Activated T-cell treated with anti-CD3 and anti-CD28 coated beads, Interleukin-2, amount 50 U/mL, for 4 hours (primary cell): ENCODE measurements around the gene RHOG. TPM values are rescaled to one million over a fixed set of nuclear protein-coding genes. Genes with fewer than 3 reads are reported as not detected.
A peak's percentile ranks its signal among the peaks of the same experiment; 100 is the strongest.

Experiments
- ATAC-seq, 2 donors: fragments of 200-7000 bp; cut with Tn5 transposase; one replicate each; pipeline ENCODE4 v1.10.0; 2021
- DNase-seq: peaks from one replicate; pipeline ENCODE4 v3.0.0-alpha.2; 2020
- H3K27me3 Mint-ChIP-seq: one replicate; pipeline ENCODE4 v1.8.0; 2021; ENCODE audit warnings: low read depth, mixed read lengths
- H3K36me3 Mint-ChIP-seq: one replicate; pipeline ENCODE4 v1.8.0; 2022; ENCODE audit warnings: mixed read lengths; ENCODE audit not compliant: insufficient read depth
- H3K4me1 Mint-ChIP-seq: one replicate; pipeline ENCODE4 v1.8.0; 2021; ENCODE audit warnings: low read depth, mixed read lengths
- H3K4me3 Mint-ChIP-seq: one replicate; pipeline ENCODE4 v1.8.0; 2021; ENCODE audit warnings: mild to moderate bottlenecking, moderate library complexity, mixed read lengths
- H3K9me3 Mint-ChIP-seq: one replicate; pipeline ENCODE4 v1.8.0; 2021; ENCODE audit warnings: mixed read lengths
- total RNA-seq, 3 donors: library from RNA; stranded (reverse); gene quantifications; one replicate each; pipeline ENCODE4 v1.2.1, GENCODE V29; 2021

Gene RHOG
- total RNA-seq = 100 to 1,000 TPM; 174 to 187 (median 184) TPM

DNA sequence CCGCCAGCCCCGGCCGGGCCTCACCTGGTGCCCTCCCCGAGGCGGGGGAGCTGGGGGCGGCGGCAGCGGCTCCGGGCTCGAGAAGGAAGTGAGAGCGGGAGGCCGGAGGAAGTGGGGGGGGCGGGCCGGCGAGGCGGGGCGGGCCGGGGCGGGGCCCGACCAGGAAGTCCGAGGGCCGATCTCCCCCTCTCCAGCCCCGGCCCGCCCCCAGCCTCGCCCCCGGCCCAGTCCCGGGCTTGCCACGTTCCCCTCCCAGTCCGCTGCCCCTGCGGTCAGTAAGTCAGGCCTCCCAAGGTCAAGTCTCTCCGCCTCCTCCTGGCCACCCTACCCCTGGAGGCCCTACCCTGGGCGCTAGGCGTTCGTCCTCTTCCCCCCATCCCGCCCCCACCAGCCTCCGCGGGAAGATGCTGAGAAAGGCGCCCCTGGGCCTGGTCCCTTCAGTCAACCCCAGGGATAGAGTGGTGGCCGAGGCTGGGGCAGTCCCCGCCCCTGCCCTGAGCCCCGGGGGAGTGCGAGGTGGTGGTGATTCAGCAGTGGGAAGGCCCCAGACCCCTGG, at the start of gene RHOG:
Gene RHOG (minus strand): TSS at position 90 of the 556 bp plus-strand sequence. CDS start 12,821 bp downstream, outside the sequence.
- peaks cover 59% of the 10 kb centered on the region for H3K4me1 Mint-ChIP-seq
- peak within 1 kb of the TSS; percentile 94 for H3K4me3 Mint-ChIP-seq
- H3K9me3 Mint-ChIP-seq = no peaks in the 10 kb centered on the region
- H3K27me3 Mint-ChIP-seq = no peaks in the 10 kb centered on the region
- peak; percentile 81 to 82 for ATAC-seq
- peaks cover 21% of the 10 kb centered on the region for H3K36me3 Mint-ChIP-seq
- no peak for DNase-seq

GRCh38 chr11:3890014-3890413, 49.3 kb upstream of the RHOG start:
- H3K27me3 Mint-ChIP-seq = no peaks in the 10 kb centered on the region
- no peak overlapping the region for H3K4me3 Mint-ChIP-seq
- ATAC-seq (no peak), DNase-seq (no peak)
- H3K4me1 Mint-ChIP-seq = peaks cover 62% of the 10 kb centered on the region
- H3K36me3 Mint-ChIP-seq = peaks cover 11% of the 10 kb centered on the region
- no peaks in the 10 kb centered on the region for H3K9me3 Mint-ChIP-seq

DNA sequence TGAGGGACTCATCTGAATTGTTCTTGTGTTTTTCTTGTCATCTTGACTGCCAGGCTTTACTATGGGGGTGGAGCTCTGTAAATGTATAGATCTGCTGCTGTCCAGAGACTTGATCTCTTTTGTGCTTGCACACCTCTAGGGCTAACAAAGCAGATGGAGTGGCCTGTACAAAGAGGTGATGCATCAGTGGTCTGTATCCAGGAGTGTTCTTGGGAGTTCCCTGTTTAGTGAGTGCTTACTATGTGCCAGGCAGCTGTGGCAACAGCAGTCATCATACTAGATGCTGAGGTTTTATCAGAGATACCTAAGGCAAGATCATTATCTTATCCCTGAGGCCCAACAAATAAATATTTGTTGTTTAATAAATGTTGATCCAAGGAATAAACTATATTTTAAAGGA, 48.1 kb upstream of the RHOG start:
- Mint-ChIP-seq H3K4me1 (peaks cover 62% of the 10 kb centered on the region), H3K36me3 (peaks cover 11% of the 10 kb centered on the region), H3K27me3 (no peaks in the 10 kb centered on the region), H3K9me3 (no peaks in the 10 kb centered on the region), H3K4me3 (no peak overlapping the region)
- ATAC-seq = no peak
- no peak for DNase-seq

DNA sequence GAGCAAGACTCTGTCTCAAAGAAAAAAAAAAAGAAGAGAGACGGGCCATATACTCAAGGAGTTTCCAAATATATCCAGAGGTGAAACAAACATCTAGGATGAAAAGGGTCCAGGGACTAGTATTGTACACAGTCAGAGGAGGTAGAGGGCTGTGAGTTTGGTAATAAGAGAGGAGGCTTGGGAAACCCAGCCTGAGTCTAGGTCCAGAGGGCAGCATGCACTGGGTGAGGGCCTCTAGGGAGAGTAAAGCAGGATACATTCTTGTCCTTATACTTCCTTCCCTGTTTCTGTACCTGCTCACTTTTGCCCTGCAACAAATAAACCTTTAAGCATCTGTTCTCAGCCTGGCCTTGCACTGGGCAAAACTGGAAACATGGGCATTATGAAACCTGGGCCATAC, 46.2 kb upstream of the RHOG start:
- Mint-ChIP-seq H3K4me3 (no peak overlapping the region), H3K9me3 (no peaks in the 10 kb centered on the region), H3K36me3 (peaks cover 3% of the 10 kb centered on the region), H3K27me3 (no peaks in the 10 kb centered on the region), H3K4me1 (peaks cover 63% of the 10 kb centered on the region)
- no peak for DNase-seq
- no peak for ATAC-seq

- Mint-ChIP-seq H3K27me3 (no peaks in the 10 kb centered on the region), H3K9me3 (no peaks in the 10 kb centered on the region), H3K4me3 (no peak overlapping the region), H3K36me3 (no peaks in the 10 kb centered on the region), H3K4me1 (peaks cover 65% of the 10 kb centered on the region)
- ATAC-seq (no peak), DNase-seq (no peak)
These were observed 45.1 kb upstream of the RHOG start for GRCh38 chr11:3885855-3886254.

DNA sequence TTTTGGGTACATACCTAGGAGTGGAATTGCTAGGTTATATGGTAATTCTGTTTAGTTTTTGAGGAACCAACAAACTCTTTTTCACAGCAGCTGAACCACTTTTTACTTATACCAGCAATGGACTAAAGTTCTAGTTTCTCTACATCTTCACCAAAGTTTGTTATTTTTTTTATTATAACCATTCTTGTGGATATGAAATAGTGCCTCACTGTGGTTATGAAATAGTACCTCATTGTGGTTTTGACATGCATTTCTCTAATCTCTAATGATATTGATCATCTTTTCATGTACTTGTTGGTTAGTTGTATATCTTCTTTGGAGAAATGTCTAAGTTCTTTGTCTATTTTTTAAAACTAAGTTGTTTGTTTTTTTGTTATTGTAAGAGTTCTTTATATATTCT, 41.9 kb upstream of the RHOG start:
- ATAC-seq = peak in 1 of 2 donors; percentile 36

DNA sequence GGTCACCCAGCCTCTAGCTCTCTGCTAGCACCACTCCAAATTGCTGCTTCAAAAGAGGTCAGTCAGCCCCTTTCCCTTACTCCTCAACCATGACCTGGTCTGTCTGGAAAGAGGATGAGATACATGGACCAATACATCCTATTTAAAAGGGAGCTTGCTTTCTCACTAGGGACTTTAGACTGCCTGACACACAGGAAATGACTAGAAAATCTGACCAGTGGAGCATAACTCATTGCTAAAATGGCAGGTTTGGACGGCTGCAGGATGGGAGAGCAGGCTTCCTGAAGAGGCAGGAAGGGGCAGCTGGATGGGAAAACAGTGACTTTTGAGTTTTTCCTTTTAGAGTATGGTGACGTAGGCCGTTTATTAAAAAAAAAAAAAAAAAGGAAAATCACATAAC, 40.0 kb upstream of the RHOG start:
- H3K4me3 Mint-ChIP-seq = peak overlapping the region; percentile 37
- DNase-seq (no peak), ATAC-seq (no peak)
- no peaks in the 10 kb centered on the region for H3K9me3 Mint-ChIP-seq
- peaks cover 75% of the 10 kb centered on the region for H3K4me1 Mint-ChIP-seq
- peaks cover 5% of the 10 kb centered on the region for H3K36me3 Mint-ChIP-seq
- H3K27me3 Mint-ChIP-seq = no peaks in the 10 kb centered on the region

More for the DNA sequence above, 41.9 kb upstream of the RHOG start:
- H3K4me1 Mint-ChIP-seq = peaks cover 73% of the 10 kb centered on the region
- H3K27me3 Mint-ChIP-seq = no peaks in the 10 kb centered on the region
- H3K36me3 Mint-ChIP-seq = peaks cover 5% of the 10 kb centered on the region
- no peak overlapping the region for H3K4me3 Mint-ChIP-seq
- DNase-seq = no peak
- no peaks in the 10 kb centered on the region for H3K9me3 Mint-ChIP-seq

- Mint-ChIP-seq H3K4me3 (no peak overlapping the region), H3K9me3 (no peaks in the 10 kb centered on the region), H3K36me3 (peaks cover 5% of the 10 kb centered on the region), H3K27me3 (no peaks in the 10 kb centered on the region), H3K4me1 (peaks cover 79% of the 10 kb centered on the region)
- DNase-seq = no peak
- no peak for ATAC-seq
These were observed 39.3 kb upstream of the RHOG start for GRCh38 chr11:3879967-3880542.

GRCh38 chr11:3879216-3879966, 38.6 kb upstream of the RHOG start:
- no peaks in the 10 kb centered on the region for H3K27me3 Mint-ChIP-seq
- DNase-seq (no peak), ATAC-seq (peak; percentile 70 to 75)
- H3K9me3 Mint-ChIP-seq = no peaks in the 10 kb centered on the region
- peaks cover 5% of the 10 kb centered on the region for H3K36me3 Mint-ChIP-seq
- no peak overlapping the region for H3K4me3 Mint-ChIP-seq
- peaks cover 84% of the 10 kb centered on the region for H3K4me1 Mint-ChIP-seq

DNA sequence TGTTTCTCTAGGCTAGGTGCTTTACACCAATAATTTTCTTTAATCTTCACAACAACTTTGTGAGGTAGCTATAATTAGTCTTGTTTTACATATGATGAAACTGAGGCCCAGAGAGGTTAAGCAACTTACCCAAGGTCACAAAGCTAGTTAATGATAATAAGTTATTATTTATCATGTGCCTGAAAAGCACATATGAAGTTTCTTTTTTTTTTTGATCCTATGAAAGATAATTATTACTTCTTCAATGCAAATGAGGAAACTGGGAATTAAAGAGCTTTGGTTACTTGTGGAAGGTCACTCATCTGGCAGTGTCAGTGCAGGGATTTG, 37.5 kb upstream of the RHOG start:
- Mint-ChIP-seq H3K27me3 (no peaks in the 10 kb centered on the region), H3K9me3 (no peaks in the 10 kb centered on the region), H3K4me3 (no peak overlapping the region), H3K4me1 (peaks cover 84% of the 10 kb centered on the region), H3K36me3 (peaks cover 5% of the 10 kb centered on the region)
- ATAC-seq = no peak
- DNase-seq = no peak

DNA sequence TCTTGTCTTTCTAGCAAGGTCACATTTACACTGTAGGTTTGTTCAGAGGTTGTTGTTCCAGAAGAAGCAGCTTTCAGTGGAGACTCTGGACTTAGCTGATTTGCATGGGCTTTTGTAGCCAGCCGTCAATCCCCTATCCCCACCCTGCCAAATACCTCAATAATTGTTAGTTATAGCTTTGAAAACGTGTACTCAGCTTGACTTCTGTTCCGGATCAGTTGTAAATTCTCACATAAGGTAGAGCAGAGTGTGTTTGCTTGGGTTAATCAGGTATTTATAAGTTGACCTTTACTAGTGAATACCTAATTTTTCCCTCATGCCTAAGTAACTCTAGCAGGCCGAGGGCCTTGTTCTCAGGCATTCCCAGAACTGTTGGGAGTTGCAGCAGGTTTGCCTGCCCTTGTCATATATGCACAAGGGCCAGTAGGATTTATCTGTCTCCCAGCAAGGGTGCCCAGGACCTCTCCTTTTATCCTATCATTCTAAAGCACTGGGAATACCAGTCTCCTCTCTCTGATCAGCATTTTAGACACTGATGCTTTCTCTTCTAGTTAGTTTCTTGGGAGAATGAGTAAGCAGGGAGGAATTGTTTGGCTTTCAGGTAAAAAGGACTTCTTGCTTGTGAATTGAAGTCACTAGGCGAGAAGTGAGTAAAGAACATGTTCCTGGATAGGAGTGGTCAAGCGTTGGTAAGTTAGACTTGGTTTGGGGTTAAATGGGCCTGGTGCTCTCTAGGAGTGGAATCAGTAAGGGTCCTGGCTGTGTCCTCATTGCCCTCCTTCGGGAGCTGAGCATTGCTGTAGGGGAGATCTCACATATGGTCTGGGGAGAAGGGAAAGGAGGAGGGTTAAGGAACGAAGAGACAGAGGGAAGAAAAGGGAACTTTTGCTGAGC, 36.9 kb upstream of the RHOG start:
- no peak overlapping the region for H3K4me3 Mint-ChIP-seq
- no peaks in the 10 kb centered on the region for H3K27me3 Mint-ChIP-seq
- H3K36me3 Mint-ChIP-seq = peaks cover 7% of the 10 kb centered on the region
- ATAC-seq (no peak), DNase-seq (no peak)
- no peaks in the 10 kb centered on the region for H3K9me3 Mint-ChIP-seq
- peaks cover 81% of the 10 kb centered on the region for H3K4me1 Mint-ChIP-seq

DNA sequence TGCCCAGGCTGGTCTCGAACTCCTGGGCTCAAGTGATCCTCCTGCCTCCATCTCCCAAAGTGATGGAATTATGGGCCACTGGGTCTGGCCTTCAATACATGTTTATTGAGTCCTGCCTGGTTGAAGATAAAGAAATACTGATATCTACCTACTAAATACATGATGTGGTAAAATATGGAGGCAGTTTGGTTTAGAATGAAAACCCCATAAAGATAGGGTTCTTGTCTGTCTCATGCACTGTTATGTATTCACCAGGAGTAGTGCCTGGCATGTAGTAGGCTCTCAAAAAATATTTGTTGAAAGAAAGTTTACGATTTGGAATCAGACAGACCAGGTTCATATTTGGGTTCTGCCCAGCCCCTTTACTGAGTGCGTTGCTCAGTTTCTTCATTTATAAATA, 35.9 kb upstream of the RHOG start:
- ATAC-seq (no peak), DNase-seq (no peak)
- no peak overlapping the region for H3K4me3 Mint-ChIP-seq
- peaks cover 8% of the 10 kb centered on the region for H3K36me3 Mint-ChIP-seq
- H3K27me3 Mint-ChIP-seq = no peaks in the 10 kb centered on the region
- H3K9me3 Mint-ChIP-seq = no peaks in the 10 kb centered on the region
- peaks cover 80% of the 10 kb centered on the region for H3K4me1 Mint-ChIP-seq

- H3K4me3 Mint-ChIP-seq = no peak overlapping the region
These were observed 33.1 kb upstream of the RHOG start for GRCh38 chr11:3873712-3874349.

More at GRCh38 chr11:3873712-3874349, 33.1 kb upstream of the RHOG start:
- DNase-seq (no peak), ATAC-seq (no peak)
- Mint-ChIP-seq H3K27me3 (no peaks in the 10 kb centered on the region), H3K36me3 (peaks cover 3% of the 10 kb centered on the region), H3K9me3 (no peaks in the 10 kb centered on the region), H3K4me1 (peaks cover 84% of the 10 kb centered on the region)
